Measurements from ENCODE around the gene TULP4.
A peak's percentile ranks its signal among the peaks of the same experiment; 100 is the strongest.
"Not testable (repeated sequence)": the region's sequence is repeated elsewhere in the genome, so short reads cannot be mapped to it uniquely, and the experiment has no call there.

TULP4 gene

GRCh38 chr6:158508450-158508849 is 196.2 kb downstream of the TULP4 start:
- DNase-seq: no peak

GRCh38 chr6:158509465-158509864 is 197.2 kb downstream of the TULP4 start:
- DNase-seq: no peak

GRCh38 chr6:158512809-158513208 is 200.5 kb downstream of the TULP4 start:
- no peak for DNase-seq

- DNase-seq: no peak
Observed at GRCh38 chr6:158514176-158514575, 201.9 kb downstream of the TULP4 start.

- no peak for DNase-seq
Observed at GRCh38 chr6:158514991-158515390, 202.7 kb downstream of the TULP4 start.

- DNase-seq: no peak
Observed at GRCh38 chr6:158516098-158516497, 203.8 kb downstream of the TULP4 start.

- no peak for DNase-seq
Observed at GRCh38 chr6:158517038-158517437, 204.8 kb downstream of the TULP4 start.

- no peak for DNase-seq
Observed at GRCh38 chr6:158517581-158517980, 205.3 kb downstream of the TULP4 start.

GRCh38 chr6:158518191-158519127 is 206.2 kb downstream of the TULP4 start:
- DNase-seq: peak; percentile 33

GRCh38 chr6:158519300-158519699 is 207.0 kb downstream of the TULP4 start:
- DNase-seq: no peak

- DNase-seq: no peak
Observed at GRCh38 chr6:158519761-158520160, 207.5 kb downstream of the TULP4 start.

GRCh38 chr6:158520975-158521374 is 208.7 kb downstream of the TULP4 start:
- not testable (repeated sequence) for DNase-seq

- no peak for DNase-seq
Observed at GRCh38 chr6:158521759-158522158, 209.5 kb downstream of the TULP4 start.

- DNase-seq: no peak
Observed at GRCh38 chr6:158522616-158523015, 210.4 kb downstream of the TULP4 start.

- no peak for DNase-seq
Observed at GRCh38 chr6:158524311-158524710, 212.0 kb downstream of the TULP4 start.

GRCh38 chr6:158527858-158528257 is 215.6 kb downstream of the TULP4 start:
- DNase-seq: not testable (repeated sequence)

GRCh38 chr6:158528826-158529225 is 216.6 kb downstream of the TULP4 start:
- DNase-seq: no peak

- no peak for DNase-seq
Observed at GRCh38 chr6:158529629-158530028, 217.4 kb downstream of the TULP4 start.

GRCh38 chr6:158531566-158531965 is 219.3 kb downstream of the TULP4 start:
- no peak for DNase-seq

GRCh38 chr6:158531970-158532369 is 219.7 kb downstream of the TULP4 start:
- no peak for DNase-seq

GRCh38 chr6:158536084-158536890 is 224.0 kb downstream of the TULP4 start:
- peak; percentile 68 for DNase-seq

- DNase-seq: no peak
Observed at GRCh38 chr6:158536891-158537798, 224.9 kb downstream of the TULP4 start.

GRCh38 chr6:158538741-158539140 is 226.5 kb downstream of the TULP4 start:
- no peak for DNase-seq
